ENCODE data around the gene RTP3.

DNA sequence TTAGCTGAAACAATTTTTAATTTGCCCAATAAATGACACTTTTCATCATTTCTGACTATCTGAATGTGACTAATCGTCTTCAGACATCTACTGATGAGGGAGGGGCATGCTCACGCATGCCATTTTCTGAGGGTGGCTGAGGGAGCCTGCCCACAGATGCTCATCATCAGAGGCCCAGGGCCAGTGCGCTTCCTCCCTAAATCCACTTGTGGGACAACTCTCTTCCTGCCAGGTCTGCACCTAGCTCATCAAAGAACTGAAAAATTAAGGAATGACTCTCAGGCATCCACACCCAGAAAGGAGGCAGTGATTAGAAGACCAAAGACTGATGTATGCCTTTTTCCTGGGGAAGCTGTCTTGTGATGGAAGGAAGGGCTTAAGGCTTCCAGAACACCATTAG lies 22.8 kb downstream of the RTP3 start:
- TF ChIP-seq, protein P1, sequence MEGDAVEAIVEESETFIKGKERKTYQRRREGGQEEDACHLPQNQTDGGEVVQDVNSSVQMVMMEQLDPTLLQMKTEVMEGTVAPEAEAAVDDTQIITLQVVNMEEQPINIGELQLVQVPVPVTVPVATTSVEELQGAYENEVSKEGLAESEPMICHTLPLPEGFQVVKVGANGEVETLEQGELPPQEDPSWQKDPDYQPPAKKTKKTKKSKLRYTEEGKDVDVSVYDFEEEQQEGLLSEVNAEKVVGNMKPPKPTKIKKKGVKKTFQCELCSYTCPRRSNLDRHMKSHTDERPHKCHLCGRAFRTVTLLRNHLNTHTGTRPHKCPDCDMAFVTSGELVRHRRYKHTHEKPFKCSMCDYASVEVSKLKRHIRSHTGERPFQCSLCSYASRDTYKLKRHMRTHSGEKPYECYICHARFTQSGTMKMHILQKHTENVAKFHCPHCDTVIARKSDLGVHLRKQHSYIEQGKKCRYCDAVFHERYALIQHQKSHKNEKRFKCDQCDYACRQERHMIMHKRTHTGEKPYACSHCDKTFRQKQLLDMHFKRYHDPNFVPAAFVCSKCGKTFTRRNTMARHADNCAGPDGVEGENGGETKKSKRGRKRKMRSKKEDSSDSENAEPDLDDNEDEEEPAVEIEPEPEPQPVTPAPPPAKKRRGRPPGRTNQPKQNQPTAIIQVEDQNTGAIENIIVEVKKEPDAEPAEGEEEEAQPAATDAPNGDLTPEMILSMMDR (IDR thresholded peaks at IDR 0.05; ENCODE audit: low read depth, low read length): no peak
- TF ChIP-seq EZH2phosphoT487 (IDR thresholded peaks at IDR 0.05; ENCODE audit: low read depth): no peak
